Adrenal gland (tissue), 12 donors: Measurements from ENCODE around the gene THRB. TPM values are rescaled to one million over a fixed set of nuclear protein-coding genes. Genes with fewer than 3 reads are reported as not detected.

Source experiments
- DNase-seq, 7 donors: peaks; one replicate each; pipeline ENCODE4 v3.0.0-alpha.2; 2019 to 2020
- H3K27ac ChIP-seq, 5 donors: fragments of 200-600 bp; sonication (generic) in 4 of 5; 1 replicate in 3 of 5; 2 replicates in 2 of 5; pipeline versions ENCODE4 v1.5.1 to v1.8.0; 2016 to 2020; ENCODE audit warnings: mild to moderate bottlenecking in 1 of 5
- H3K27me3 ChIP-seq: fragments of 200-600 bp; 2 replicates; pipeline ENCODE4 v1.8.0; 2021
- H3K36me3 ChIP-seq, 2 donors: fragments of 200-600 bp; replicated peaks in 1 of 2; 1 replicate in 1 of 2; 2 replicates in 1 of 2; pipeline versions ENCODE4 v1.5.1 to v1.8.0; 2018 to 2022
- H3K4me1 ChIP-seq, 2 donors: fragments of 200-600 bp; replicated peaks in 1 of 2; 1 replicate in 1 of 2; 2 replicates in 1 of 2; pipeline versions ENCODE4 v1.5.1 to v1.8.0; 2018 to 2021
- H3K4me3 ChIP-seq, 4 donors: fragments of 200-600 bp; sonication (generic) in 3 of 4; one replicate each; pipeline ENCODE4 v1.5.1; 2016 to 2018
- H3K9me3 ChIP-seq, 3 donors: fragments of 200-600 bp; sonication (generic) in 1 of 3; replicated peaks in 1 of 3; 1 replicate in 2 of 3; 2 replicates in 1 of 3; pipeline versions ENCODE4 v1.5.1 to v1.8.0; 2016 to 2021
- CTCF ChIP-seq, 6 experiments: fragments of 450-650 bp in 4 of 6; fragments of 200-600 bp in 2 of 6; sonication (generic) in 1 of 6; IDR thresholded peaks; 1 replicate in 5 of 6; 2 replicates in 1 of 6; pipeline versions ENCODE4 v1.5.1 to v1.8.0; 2016 to 2021; ENCODE audit warnings: antibody characterized with exemption in 6 of 6, mild to moderate bottlenecking in 2 of 6, moderate library complexity in 1 of 6
- POLR2A ChIP-seq, 2 donors: fragments of 450-650 bp; IDR thresholded peaks; one replicate each; pipeline ENCODE4 v1.6.1; 2017; ENCODE audit warnings: antibody characterized with exemption in 2 of 2, mild to moderate bottlenecking in 2 of 2, moderate library complexity in 1 of 2
- WGBS, 4 donors: extraction: QIAGEN DNeasy Blood & Tissue Kit in 2 of 4; methylation state at CpG; one replicate each; pipeline versions ENCODE4 v1.1.5 to v1.1.7; 2013 to 2017; 5-methylcytosine and 5-hydroxymethylcytosine counted together
- intact Hi-C, 2 donors: fragments of 100-400 bp; cut with DNase I; formaldehyde crosslinking; loops; one replicate each; pipeline versions ENCODE4 v1.14.1 to v1.15.0; 2022 to 2023
- polyA plus RNA-seq, 3 donors: library from polyadenylated mRNA; stranded (reverse); fragments of 200-250 nt in 2 of 3; fragments of 350-450 nt in 1 of 3; fragmentation: Illumina TruSeq in 1 of 3; extraction: RNeasy Lipid Tissue Mini Kit (QIAGEN cat#74804) in 1 of 3; gene quantifications; one replicate each; pipeline ENCODE4 v1.2.3, GENCODE V29; 2013 to 2014
- total RNA-seq, 9 donors: library from RNA; depleted of rRNA in 4 of 9; stranded (reverse); fragments of >200 nt in 4 of 9; fragments of 120-200 nt in 1 of 9; fragmentation: NEBNext Ultra II Directional in 1 of 9; extraction: Animal tissue kit (Norgen Biotek cat#: 25700) in 1 of 9; gene quantifications; one replicate each; pipeline versions ENCODE4 v1.1.0 to v1.2.4, GENCODE V29; 2013 to 2023
- donor health status: healthy with polysubstance abuse.
- donor health status: Bipolar disorder and iron deficiency.
- donor health status: DM: yes; HTN: yes; CAD: no.
- donor health status: DM: no; HTN: no; CAD: no.
- donor health status: DM: no; HTN: no; CAD: no.
- donor health status: DM: yes; HTN: yes; CAD: no.

THRB gene
- total and polyA plus RNA-seq, 12 donors: 3.0 to 30.7 (median 13.5) TPM

- no peak overlapping the region for H3K27ac ChIP-seq
- peaks cover 0 to 7% of the 10 kb centered on the region in 2 donors for H3K4me1 ChIP-seq
- no peaks in the 10 kb centered on the region for H3K27me3 ChIP-seq
- H3K9me3 ChIP-seq: no peaks in the 10 kb centered on the region
- H3K36me3 ChIP-seq: no peaks in the 10 kb centered on the region
- no peak for DNase-seq
- intact Hi-C loops: no loop called here
- TF ChIP-seq CTCF (IDR thresholded peaks at IDR 0.05) (no peak), POLR2A (IDR thresholded peaks at IDR 0.05) (no peak)
- H3K4me3 ChIP-seq: no peak overlapping the region
Observed at GRCh38 chr3:24136624-24137310, 357.9 kb downstream of the THRB start.

DNA sequence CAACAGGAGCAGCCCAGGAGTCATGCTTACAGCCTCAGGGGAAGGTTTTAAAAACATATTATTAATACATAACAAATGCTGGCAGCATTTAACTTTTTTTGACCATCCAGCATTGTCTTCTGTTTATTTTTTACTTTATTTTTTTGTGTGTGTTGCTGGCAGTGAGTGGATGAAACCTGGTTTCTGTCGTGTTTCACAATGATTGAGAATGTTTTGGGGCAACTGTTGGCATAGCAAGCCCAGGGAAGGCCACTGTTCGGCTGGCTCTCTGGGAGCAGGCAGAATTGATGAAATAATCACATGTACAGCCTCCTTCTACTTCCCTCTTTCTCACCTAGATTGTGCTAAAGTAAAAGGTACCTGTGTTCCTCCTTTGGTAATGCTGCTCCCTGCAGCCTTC lies 359.4 kb downstream of the THRB start:
- Histone ChIP-seq H3K9me3 (no peaks in the 10 kb centered on the region), H3K27ac (no peak overlapping the region), H3K4me1 (peaks cover 0 to 7% of the 10 kb centered on the region in 2 donors), H3K36me3 (no peaks in the 10 kb centered on the region), H3K27me3 (no peaks in the 10 kb centered on the region), H3K4me3 (no peak overlapping the region)
- intact Hi-C loops: no loop called here
- DNase-seq: no peak
- no peak for TF ChIP-seq CTCF (IDR thresholded peaks at IDR 0.05)
- TF ChIP-seq POLR2A (IDR thresholded peaks at IDR 0.05): no peak
- 64 to 77% (median 71%) methylated on average over 2 of the region's 2 CpGs for WGBS, 4 donors

DNA sequence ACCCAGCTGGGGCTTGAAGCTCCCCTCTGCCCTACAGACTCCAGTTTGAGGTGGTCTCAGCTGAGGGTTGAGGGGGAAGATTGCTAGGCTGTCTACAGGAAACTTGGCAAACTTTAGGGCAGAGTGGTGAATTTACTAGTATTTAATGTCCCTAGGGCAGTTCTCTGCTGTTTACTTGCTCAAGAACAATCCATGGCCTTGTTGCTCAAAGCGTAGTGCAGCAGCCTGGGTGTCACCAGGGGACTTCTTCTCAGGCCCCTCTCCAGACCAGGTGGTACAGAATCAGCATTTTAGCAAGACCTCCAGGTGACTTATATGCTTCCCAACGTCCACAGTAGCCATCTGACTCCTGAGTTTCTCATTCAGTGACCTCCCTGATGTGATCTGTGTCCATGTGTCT lies 360.7 kb downstream of the THRB start:
- Histone ChIP-seq H3K4me3 (no peak overlapping the region), H3K36me3 (no peaks in the 10 kb centered on the region), H3K27ac (no peak overlapping the region), H3K27me3 (no peaks in the 10 kb centered on the region), H3K9me3 (no peaks in the 10 kb centered on the region), H3K4me1 (peaks cover 0 to 7% of the 10 kb centered on the region in 2 donors)
- intact Hi-C loops: no loop called here
- 83 to 90% (median 89%) methylated on average over 2 of the region's 2 CpGs for WGBS, 4 donors
- DNase-seq: no peak
- TF ChIP-seq CTCF (IDR thresholded peaks at IDR 0.05): no peak
- TF ChIP-seq POLR2A (IDR thresholded peaks at IDR 0.05): no peak

DNA sequence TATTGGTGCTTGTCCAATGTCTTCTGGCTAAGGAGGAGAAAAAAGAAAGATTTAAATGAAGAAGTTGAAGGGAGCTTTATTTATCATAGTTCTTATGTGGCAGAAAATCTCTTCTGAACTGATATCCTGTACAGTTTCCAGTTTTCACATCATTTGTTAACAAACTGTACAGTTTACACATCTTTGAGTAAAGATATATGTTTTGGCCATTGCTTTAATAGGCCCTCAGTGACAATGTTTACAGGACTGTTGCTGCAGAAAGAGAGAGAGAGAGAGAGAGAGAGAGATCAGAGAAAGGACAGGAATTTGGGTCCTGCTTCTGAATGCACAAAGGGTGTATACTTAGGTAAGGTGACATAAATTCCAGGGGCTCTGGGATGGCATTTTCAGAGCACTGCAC lies 361.2 kb downstream of the THRB start:
- intact Hi-C loops: no loop called here

More for the DNA sequence above, 361.2 kb downstream of the THRB start:
- TF ChIP-seq CTCF (IDR thresholded peaks at IDR 0.05): no peak
- no peak for TF ChIP-seq POLR2A (IDR thresholded peaks at IDR 0.05)
- no peaks in the 10 kb centered on the region for H3K27me3 ChIP-seq
- no peak overlapping the region for H3K27ac ChIP-seq
- H3K9me3 ChIP-seq: no peaks in the 10 kb centered on the region
- no peak for DNase-seq
- H3K36me3 ChIP-seq: no peaks in the 10 kb centered on the region
- H3K4me1 ChIP-seq: peaks cover 0 to 7% of the 10 kb centered on the region in 2 donors
- H3K4me3 ChIP-seq: no peak overlapping the region
